Mucosa of descending colon (tissue), 3 donors: ENCODE results near the gene SLC43A1. TPM values are rescaled to one million over a fixed set of nuclear protein-coding genes. Genes with fewer than 3 reads are reported as not detected.

Experiments used
- ATAC-seq: fragments of 200-7000 bp; cut with Tn5 transposase; one replicate; pipeline ENCODE4 v1.9.1; 2020; ENCODE audit warnings: mild to moderate bottlenecking, moderate library complexity
- DNase-seq, 3 donors: peaks; one replicate each; pipeline ENCODE4 v3.0.0-alpha.2; 2020
- H3K36me3 ChIP-seq: fragments of 200-600 bp; one replicate; pipeline ENCODE4 v1.8.0; 2021; ENCODE audit warnings: low read depth, mild to moderate bottlenecking
- H3K4me1 ChIP-seq: fragments of 200-600 bp; one replicate; pipeline ENCODE4 v1.8.0; 2021; ENCODE audit warnings: low read depth, mild to moderate bottlenecking
- H3K4me3 ChIP-seq: fragments of 200-600 bp; one replicate; pipeline ENCODE4 v1.8.0; 2021; ENCODE audit warnings: mild to moderate bottlenecking
- H3K9me3 ChIP-seq: fragments of 200-600 bp; one replicate; pipeline ENCODE4 v1.8.0; 2021; ENCODE audit warnings: mild to moderate bottlenecking
- intact Hi-C, 2 donors: fragments of 100-400 bp; cut with DNase I in 1 of 2; cut with micrococcal nuclease in 1 of 2; formaldehyde crosslinking; loops; one replicate each; pipeline versions ENCODE4 v1.11.0 to v1.11.1; 2022; cut with DNase I, micrococcal nuclease
- total RNA-seq, 3 donors: library from RNA; stranded (reverse); fragmentation: NEBNext Ultra II Directional in 2 of 3; extraction: Animal tissue kit (Norgen Biotek cat#: 25700) in 2 of 3; gene quantifications; one replicate each; pipeline versions ENCODE4 v1.2.1 to v1.2.4, GENCODE V29; 2021 to 2023
- TF ChIP-seq, protein P1 (sequence below): fragments of 200-600 bp; IDR thresholded peaks from one replicate; pipeline ENCODE4 v1.8.0; 2022; ENCODE audit warnings: antibody characterized with exemption, mild to moderate bottlenecking
- donor health status: DM: no; HTN: no; CAD: no; lungs with moderate emphysema.
- donor health status: DM: no; HTN: no; CAD: no.
- donor health status: DM: no; HTN: yes; CAD: no.

The SLC43A1 gene
- total RNA-seq, 3 donors from 2014 or later, result 8.3 to 22.6 (median 9.9) TPM

- DNase-seq (no peak), ATAC-seq (peak; percentile 37)
- H3K4me3 ChIP-seq, result no peak overlapping the region
- H3K4me1 ChIP-seq, result no peaks in the 10 kb centered on the region
- no peaks in the 10 kb centered on the region for H3K9me3 ChIP-seq
- TF ChIP-seq, protein P1, sequence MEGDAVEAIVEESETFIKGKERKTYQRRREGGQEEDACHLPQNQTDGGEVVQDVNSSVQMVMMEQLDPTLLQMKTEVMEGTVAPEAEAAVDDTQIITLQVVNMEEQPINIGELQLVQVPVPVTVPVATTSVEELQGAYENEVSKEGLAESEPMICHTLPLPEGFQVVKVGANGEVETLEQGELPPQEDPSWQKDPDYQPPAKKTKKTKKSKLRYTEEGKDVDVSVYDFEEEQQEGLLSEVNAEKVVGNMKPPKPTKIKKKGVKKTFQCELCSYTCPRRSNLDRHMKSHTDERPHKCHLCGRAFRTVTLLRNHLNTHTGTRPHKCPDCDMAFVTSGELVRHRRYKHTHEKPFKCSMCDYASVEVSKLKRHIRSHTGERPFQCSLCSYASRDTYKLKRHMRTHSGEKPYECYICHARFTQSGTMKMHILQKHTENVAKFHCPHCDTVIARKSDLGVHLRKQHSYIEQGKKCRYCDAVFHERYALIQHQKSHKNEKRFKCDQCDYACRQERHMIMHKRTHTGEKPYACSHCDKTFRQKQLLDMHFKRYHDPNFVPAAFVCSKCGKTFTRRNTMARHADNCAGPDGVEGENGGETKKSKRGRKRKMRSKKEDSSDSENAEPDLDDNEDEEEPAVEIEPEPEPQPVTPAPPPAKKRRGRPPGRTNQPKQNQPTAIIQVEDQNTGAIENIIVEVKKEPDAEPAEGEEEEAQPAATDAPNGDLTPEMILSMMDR, result no peak
- intact Hi-C loops, result no loop called here
- no peaks in the 10 kb centered on the region for H3K36me3 ChIP-seq
These were observed 80.6 kb downstream of the SLC43A1 start for GRCh38 chr11:57434640-57435546.

Other genes starting within 250 kb of the SLC43A1 start
- gene TNKS1BP1, start 190.8 kb downstream of the SLC43A1 start, total RNA-seq, result 100 to 1,000 TPM in 1 of 3 donors, 10 to 100 TPM in 2; 90.0 to 149 (median 94.3) TPM
- 10 to 100 TPM; 59.5 to 79.3 (median 65.8) TPM for gene SSRP1, start 179.8 kb downstream of the SLC43A1 start, total RNA-seq
- gene P2RX3, start 177.3 kb downstream of the SLC43A1 start, total RNA-seq, result not detected
- gene PRG3, start 134.6 kb downstream of the SLC43A1 start, total RNA-seq, result not detected
- gene PRG2, start 125.1 kb downstream of the SLC43A1 start, total RNA-seq, result under 1 TPM in 1 of 3 donors, not detected in 2; 0.24 TPM
- gene SLC43A3, start 88.6 kb downstream of the SLC43A1 start, total RNA-seq, result 10 to 100 TPM in 2 of 3 donors, 1 to 10 TPM in 1; 6.3 to 24.4 (median 16.9) TPM
- under 1 TPM; 0.38 to 0.73 (median 0.48) TPM for gene RTN4RL2, start 55.2 kb downstream of the SLC43A1 start, total RNA-seq
- gene TIMM10, start 15.1 kb upstream of the SLC43A1 start, total RNA-seq, result 10 to 100 TPM; 25.5 to 50.1 (median 49.9) TPM
- gene SMTNL1, start 21.9 kb upstream of the SLC43A1 start, total RNA-seq, result not detected
- 10 to 100 TPM; 26.1 to 57.3 (median 53.9) TPM for gene UBE2L6, start 52.0 kb upstream of the SLC43A1 start, total RNA-seq
- gene SERPING1, start 82.0 kb upstream of the SLC43A1 start, total RNA-seq, result 100 to 1,000 TPM in 2 of 3 donors, 10 to 100 TPM in 1; 31.0 to 224 (median 112) TPM
- 1 to 10 TPM in 1 of 3 donors, under 1 TPM in 2; 0.39 to 2.4 (median 0.58) TPM for gene YPEL4, start 134.2 kb upstream of the SLC43A1 start, total RNA-seq
- 10 to 100 TPM; 10.0 to 13.1 (median 10.9) TPM for gene CLP1, start 142.1 kb upstream of the SLC43A1 start, total RNA-seq
- gene ZDHHC5, start 152.4 kb upstream of the SLC43A1 start, total RNA-seq, result 10 to 100 TPM; 75.5 to 83.0 (median 81.6) TPM
- gene MED19, start 196.5 kb upstream of the SLC43A1 start, total RNA-seq, result 10 to 100 TPM; 10.7 to 14.6 (median 12.5) TPM
- 100 to 1,000 TPM in 2 of 3 donors, 10 to 100 TPM in 1; 83.6 to 119 (median 113) TPM for gene TMX2, start 196.9 kb upstream of the SLC43A1 start, total RNA-seq
- gene SELENOH, start 225.8 kb upstream of the SLC43A1 start, total RNA-seq, result 10 to 100 TPM; 68.3 to 84.0 (median 79.2) TPM
- gene BTBD18, start 236.1 kb upstream of the SLC43A1 start, total RNA-seq, result not detected
- gene CTNND1, start 246.1 kb upstream of the SLC43A1 start, total RNA-seq, result 100 to 1,000 TPM; 311 to 545 (median 448) TPM